ENCODE data around the gene JAKMIP3.

JAKMIP3 gene

GRCh38 chr10:132111871-132112341 is 46.2 kb downstream of the JAKMIP3 start:
- Histone ChIP-seq H4K20me1 (ENCODE audit: insufficient read depth, low read length) (no peaks in the 10 kb centered on the region), H2AFZ (ENCODE audit: low read depth, low read length) (no peak overlapping the region), H3K4me3 (ENCODE audit: low read length) (no peak overlapping the region), H3K79me2 (ENCODE audit: low read length) (no peaks in the 10 kb centered on the region), H3K4me2 (ENCODE audit: low read length) (no peak overlapping the region), H3K9ac (ENCODE audit: low read length) (no peak overlapping the region), H3K4me1 (ENCODE audit: low read length) (no peaks in the 10 kb centered on the region), H3K27ac (ENCODE audit: low read length) (no peak overlapping the region), H3K36me3 (replicated peaks; ENCODE audit: low read depth, low read length) (no peaks in the 10 kb centered on the region), H3K9me3 (ENCODE audit: insufficient read depth, low read length) (no peaks in the 10 kb centered on the region), H3K27me3 (ENCODE audit: low read depth, low read length) (no peaks in the 10 kb centered on the region)
- TF ChIP-seq EZH2phosphoT487 (IDR thresholded peaks at IDR 0.05; ENCODE audit: low read depth) = no peak
- TF ChIP-seq, protein P1, sequence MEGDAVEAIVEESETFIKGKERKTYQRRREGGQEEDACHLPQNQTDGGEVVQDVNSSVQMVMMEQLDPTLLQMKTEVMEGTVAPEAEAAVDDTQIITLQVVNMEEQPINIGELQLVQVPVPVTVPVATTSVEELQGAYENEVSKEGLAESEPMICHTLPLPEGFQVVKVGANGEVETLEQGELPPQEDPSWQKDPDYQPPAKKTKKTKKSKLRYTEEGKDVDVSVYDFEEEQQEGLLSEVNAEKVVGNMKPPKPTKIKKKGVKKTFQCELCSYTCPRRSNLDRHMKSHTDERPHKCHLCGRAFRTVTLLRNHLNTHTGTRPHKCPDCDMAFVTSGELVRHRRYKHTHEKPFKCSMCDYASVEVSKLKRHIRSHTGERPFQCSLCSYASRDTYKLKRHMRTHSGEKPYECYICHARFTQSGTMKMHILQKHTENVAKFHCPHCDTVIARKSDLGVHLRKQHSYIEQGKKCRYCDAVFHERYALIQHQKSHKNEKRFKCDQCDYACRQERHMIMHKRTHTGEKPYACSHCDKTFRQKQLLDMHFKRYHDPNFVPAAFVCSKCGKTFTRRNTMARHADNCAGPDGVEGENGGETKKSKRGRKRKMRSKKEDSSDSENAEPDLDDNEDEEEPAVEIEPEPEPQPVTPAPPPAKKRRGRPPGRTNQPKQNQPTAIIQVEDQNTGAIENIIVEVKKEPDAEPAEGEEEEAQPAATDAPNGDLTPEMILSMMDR (IDR thresholded peaks at IDR 0.05; ENCODE audit: low read depth, low read length) = no peak

DNA sequence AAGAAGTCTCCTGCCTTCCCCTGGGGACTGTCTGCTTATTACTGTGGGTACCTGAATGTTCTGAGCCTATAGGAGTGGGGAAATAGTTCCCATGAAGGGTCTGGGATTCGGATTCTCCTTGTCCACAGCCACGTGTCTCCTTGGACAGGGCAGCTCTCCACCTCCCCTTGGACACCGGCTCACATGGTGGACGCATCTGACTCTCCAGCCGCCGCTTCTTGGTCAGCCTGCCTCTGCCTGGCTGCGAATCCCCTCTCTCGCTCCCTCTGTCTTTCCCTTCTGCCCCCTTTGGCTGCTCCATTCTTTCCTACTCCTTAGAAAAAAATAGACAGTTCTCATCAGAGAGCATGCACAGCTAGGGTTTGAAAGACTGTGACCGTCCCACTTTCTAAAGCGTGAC is 46.9 kb downstream of the JAKMIP3 start:
- no peak overlapping the region for H3K4me3 ChIP-seq (ENCODE audit: low read length)
- no peaks in the 10 kb centered on the region for H3K9me3 ChIP-seq (ENCODE audit: insufficient read depth, low read length)
- no peak overlapping the region for H2AFZ ChIP-seq (ENCODE audit: low read depth, low read length)
- no peaks in the 10 kb centered on the region for H3K79me2 ChIP-seq (ENCODE audit: low read length)
- no peak overlapping the region for H3K9ac ChIP-seq (ENCODE audit: low read length)
- no peaks in the 10 kb centered on the region for H3K4me1 ChIP-seq (ENCODE audit: low read length)
- no peaks in the 10 kb centered on the region for H4K20me1 ChIP-seq (ENCODE audit: insufficient read depth, low read length)
- H3K4me2 ChIP-seq (ENCODE audit: low read length) = no peak overlapping the region
- no peaks in the 10 kb centered on the region for H3K36me3 ChIP-seq (replicated peaks; ENCODE audit: low read depth, low read length)
- H3K27ac ChIP-seq (ENCODE audit: low read length) = no peak overlapping the region
- H3K27me3 ChIP-seq (ENCODE audit: low read depth, low read length) = no peaks in the 10 kb centered on the region
- TF ChIP-seq, protein P1 (IDR thresholded peaks at IDR 0.05; ENCODE audit: low read depth, low read length) = no peak
- no peak for TF ChIP-seq EZH2phosphoT487 (IDR thresholded peaks at IDR 0.05; ENCODE audit: low read depth)

GRCh38 chr10:132113206-132113605 is 47.5 kb downstream of the JAKMIP3 start:
- Histone ChIP-seq H3K27ac (ENCODE audit: low read length) (no peak overlapping the region), H3K9ac (ENCODE audit: low read length) (no peak overlapping the region), H3K4me2 (ENCODE audit: low read length) (no peak overlapping the region), H3K27me3 (ENCODE audit: low read depth, low read length) (no peaks in the 10 kb centered on the region), H3K9me3 (ENCODE audit: insufficient read depth, low read length) (no peaks in the 10 kb centered on the region), H3K79me2 (ENCODE audit: low read length) (no peaks in the 10 kb centered on the region), H3K4me1 (ENCODE audit: low read length) (no peaks in the 10 kb centered on the region), H4K20me1 (ENCODE audit: insufficient read depth, low read length) (no peaks in the 10 kb centered on the region), H3K4me3 (ENCODE audit: low read length) (no peak overlapping the region), H3K36me3 (replicated peaks; ENCODE audit: low read depth, low read length) (no peaks in the 10 kb centered on the region), H2AFZ (ENCODE audit: low read depth, low read length) (no peak overlapping the region)
- TF ChIP-seq, protein P1 (IDR thresholded peaks at IDR 0.05; ENCODE audit: low read depth, low read length) = no peak
- no peak for TF ChIP-seq EZH2phosphoT487 (IDR thresholded peaks at IDR 0.05; ENCODE audit: low read depth)

DNA sequence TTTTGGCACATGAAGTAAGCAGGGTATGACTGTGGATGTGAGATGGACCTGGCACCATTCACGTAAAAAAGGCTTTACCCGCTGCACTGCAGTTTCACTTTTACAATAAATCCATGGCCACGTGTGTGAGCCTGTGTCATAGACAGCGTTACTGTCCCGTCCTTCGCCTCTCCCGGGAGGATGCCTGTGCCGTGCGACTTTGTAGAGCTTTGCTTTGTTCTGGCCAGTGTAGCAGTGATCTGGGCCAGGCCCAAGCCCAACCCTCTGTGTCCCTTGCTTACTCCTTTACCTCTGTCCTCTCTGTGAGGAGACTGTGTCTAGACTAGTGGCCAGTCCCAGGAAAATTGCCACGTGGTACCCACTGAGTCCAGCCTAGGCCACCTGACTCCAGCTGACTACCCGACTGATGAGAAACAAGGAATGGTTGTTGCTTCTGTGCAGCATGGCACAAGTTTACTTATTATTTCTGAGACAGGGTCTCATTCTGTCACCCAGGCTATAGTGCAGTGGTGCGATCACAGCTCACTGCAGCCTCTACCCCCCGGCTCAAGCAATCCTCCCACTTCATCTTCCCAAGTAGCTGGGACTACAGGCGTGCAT is 48.1 kb downstream of the JAKMIP3 start:
- Histone ChIP-seq H3K27ac (ENCODE audit: low read length) (no peak overlapping the region), H2AFZ (ENCODE audit: low read depth, low read length) (no peak overlapping the region)
- TF ChIP-seq, protein P1 (IDR thresholded peaks at IDR 0.05; ENCODE audit: low read depth, low read length) = no peak
- TF ChIP-seq EZH2phosphoT487 (IDR thresholded peaks at IDR 0.05; ENCODE audit: low read depth) = no peak

More for the DNA sequence above, 48.1 kb downstream of the JAKMIP3 start:
- no peak overlapping the region for H3K4me2 ChIP-seq (ENCODE audit: low read length)
- H3K4me3 ChIP-seq (ENCODE audit: low read length) = no peak overlapping the region
- H3K27me3 ChIP-seq (ENCODE audit: low read depth, low read length) = no peaks in the 10 kb centered on the region
- H3K9me3 ChIP-seq (ENCODE audit: insufficient read depth, low read length) = no peaks in the 10 kb centered on the region
- H3K4me1 ChIP-seq (ENCODE audit: low read length) = no peaks in the 10 kb centered on the region
- no peaks in the 10 kb centered on the region for H3K36me3 ChIP-seq (replicated peaks; ENCODE audit: low read depth, low read length)
- no peak overlapping the region for H3K9ac ChIP-seq (ENCODE audit: low read length)
- H3K79me2 ChIP-seq (ENCODE audit: low read length) = no peaks in the 10 kb centered on the region
- no peaks in the 10 kb centered on the region for H4K20me1 ChIP-seq (ENCODE audit: insufficient read depth, low read length)
